Smooth muscle cell (in vitro differentiated cells): ENCODE results near the gene F11R. TPM values are rescaled to one million over a fixed set of nuclear protein-coding genes. Genes with fewer than 3 reads are reported as not detected.

Experiments
- DNase-seq: peaks from one replicate; lab custom pipeline; 2025; ENCODE audit not compliant: unreplicated experiment; lab: John Stamatoyannopoulos, UW
- H2AFZ ChIP-seq: fragments of 200-600 bp; sonication (generic); 2 replicates; pipeline ENCODE4 v1.6.0; 2016; ENCODE audit warnings: antibody characterized with exemption, low read depth, mild to moderate bottlenecking
- H3F3A ChIP-seq: fragments of 200-600 bp; sonication (generic); 2 replicates; pipeline ENCODE4 v1.6.0; 2017; ENCODE audit warnings: antibody characterized with exemption, low read depth
- H3K27ac ChIP-seq: fragments of 200-600 bp; sonication (generic); 2 replicates; pipeline ENCODE4 v1.5.1; 2016; ENCODE audit warnings: low read depth, mild to moderate bottlenecking
- H3K27me3 ChIP-seq: fragments of 200-600 bp; sonication (generic); 2 replicates; pipeline ENCODE4 v1.6.1; 2016; ENCODE audit warnings: low read depth, mild to moderate bottlenecking
- H3K36me3 ChIP-seq: fragments of 200-600 bp; sonication (generic); 2 replicates; pipeline ENCODE4 v1.5.1; 2016; ENCODE audit warnings: low read depth
- H3K4me1 ChIP-seq: fragments of 200-600 bp; sonication (generic); 2 replicates; pipeline ENCODE4 v1.5.1; 2016; ENCODE audit warnings: low read depth
- H3K4me2 ChIP-seq: fragments of 200-600 bp; sonication (generic); 2 replicates; pipeline ENCODE4 v1.6.0; 2016; ENCODE audit warnings: mild to moderate bottlenecking
- H3K4me3 ChIP-seq: fragments of 200-600 bp; sonication (generic); 2 replicates; pipeline ENCODE4 v1.5.1; 2016; ENCODE audit warnings: mild to moderate bottlenecking
- H3K79me2 ChIP-seq: fragments of 200-600 bp; sonication (generic); 2 replicates; pipeline ENCODE4 v1.6.0; 2016; ENCODE audit warnings: low read depth, mild to moderate bottlenecking
- H3K9ac ChIP-seq: fragments of 200-600 bp; sonication (generic); 2 replicates; pipeline ENCODE4 v1.6.0; 2016; ENCODE audit warnings: low read depth
- H3K9me3 ChIP-seq: fragments of 200-600 bp; sonication (generic); replicated peaks from 2 replicates; pipeline ENCODE4 v1.5.1; 2016; ENCODE audit warnings: low read depth
- H4K20me1 ChIP-seq: fragments of 200-600 bp; sonication (generic); 2 replicates; pipeline ENCODE4 v1.6.0; 2016; ENCODE audit warnings: low read depth
- CTCF ChIP-seq: fragments of 200-600 bp; sonication (generic); IDR thresholded peaks from 2 replicates; pipeline ENCODE4 v1.5.1; 2017; ENCODE audit warnings: borderline replicate concordance, mild to moderate bottlenecking, antibody characterized with exemption; ENCODE audit not compliant: insufficient read depth, poor library complexity, severe bottlenecking
- WGBS: methylation state at CpG from one replicate; pipeline ENCODE4 v1.1.7; 2016; ENCODE audit warnings: low lambda C conversion rate; 5-methylcytosine and 5-hydroxymethylcytosine counted together
- polyA plus RNA-seq: library from polyadenylated mRNA; unstranded; fragments of >200 nt; fragmentation: Nextera tagmentation; extraction: Ambion mirVana; gene quantifications from 2 replicates; pipeline ENCODE4 v1.2.1, GENCODE V29; 2016
- total RNA-seq: library from RNA; depleted of rRNA; stranded (reverse); fragments of >200 nt; gene quantifications from 2 replicates; pipeline ENCODE4 v1.2.3, GENCODE V29; 2014

F11R gene
- total and polyA plus RNA-seq, 2 experiments from 2014 or later: 26.4 to 57.8 TPM

DNA sequence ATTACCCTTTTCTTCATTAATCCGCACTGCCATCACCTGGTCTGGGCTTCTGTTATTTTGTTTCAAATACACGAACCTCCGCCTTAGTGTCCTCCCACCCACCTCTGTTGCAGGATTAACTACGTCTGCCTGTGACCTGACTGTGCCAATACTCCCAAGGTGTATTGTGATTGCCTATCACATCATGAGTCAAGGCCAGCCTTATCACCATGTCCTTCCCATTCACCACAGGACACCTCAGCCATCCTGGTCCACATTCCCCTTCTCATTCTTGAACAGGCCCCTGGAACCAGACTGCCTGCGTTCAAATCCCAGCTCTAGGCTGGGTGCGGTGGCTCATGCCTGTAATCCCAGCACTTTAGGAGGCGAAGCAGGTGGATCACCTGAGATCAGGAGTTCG is 14.4 kb downstream of the F11R start:
- 93% methylated on average over 8 of the region's 8 CpGs for WGBS
- Histone ChIP-seq H3K79me2 (peaks cover 74% of the 10 kb centered on the region), H3K27ac (no peak overlapping the region), H4K20me1 (peaks cover 60% of the 10 kb centered on the region), H3K27me3 (no peaks in the 10 kb centered on the region), H3K4me2 (no peak overlapping the region), H3K36me3 (no peaks in the 10 kb centered on the region), H3F3A (peaks cover 3% of the 10 kb centered on the region), H3K4me1 (no peaks in the 10 kb centered on the region), H2AFZ (no peak overlapping the region), H3K4me3 (no peak overlapping the region), H3K9ac (no peak overlapping the region), H3K9me3 (no peaks in the 10 kb centered on the region)
- no peak for TF ChIP-seq CTCF
- DNase-seq: no peak

DNA sequence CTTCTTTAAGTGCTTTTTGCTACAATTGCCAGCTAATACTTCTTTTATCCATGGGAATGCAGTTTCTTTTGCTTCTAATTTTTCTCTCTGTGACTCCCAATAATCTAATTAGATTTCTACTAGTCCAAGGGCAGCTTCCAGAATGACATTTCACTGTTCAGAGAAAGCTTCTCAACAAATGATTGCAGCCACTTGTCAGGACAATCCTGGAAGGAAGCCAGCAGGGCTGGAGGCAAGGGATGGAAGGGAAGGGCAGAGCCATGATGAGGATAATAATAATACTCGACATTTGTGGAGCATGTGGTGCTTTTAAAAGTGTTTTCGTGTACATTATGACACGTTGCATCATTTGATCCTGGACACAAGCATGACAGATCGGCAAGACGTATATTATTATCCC is 19.4 kb downstream of the F11R start:
- Histone ChIP-seq H3K4me1 (no peaks in the 10 kb centered on the region), H3K36me3 (no peaks in the 10 kb centered on the region), H3K27me3 (no peaks in the 10 kb centered on the region), H3K4me2 (no peak overlapping the region), H4K20me1 (peaks cover 31% of the 10 kb centered on the region), H3K79me2 (peaks cover 32% of the 10 kb centered on the region), H3K27ac (no peak overlapping the region), H3K9me3 (no peaks in the 10 kb centered on the region), H2AFZ (no peak overlapping the region), H3K4me3 (no peak overlapping the region), H3K9ac (no peak overlapping the region), H3F3A (no peaks in the 10 kb centered on the region)
- no peak for TF ChIP-seq CTCF
- WGBS: 90% methylated on average over 5 of the region's 5 CpGs
- no peak for DNase-seq

DNA sequence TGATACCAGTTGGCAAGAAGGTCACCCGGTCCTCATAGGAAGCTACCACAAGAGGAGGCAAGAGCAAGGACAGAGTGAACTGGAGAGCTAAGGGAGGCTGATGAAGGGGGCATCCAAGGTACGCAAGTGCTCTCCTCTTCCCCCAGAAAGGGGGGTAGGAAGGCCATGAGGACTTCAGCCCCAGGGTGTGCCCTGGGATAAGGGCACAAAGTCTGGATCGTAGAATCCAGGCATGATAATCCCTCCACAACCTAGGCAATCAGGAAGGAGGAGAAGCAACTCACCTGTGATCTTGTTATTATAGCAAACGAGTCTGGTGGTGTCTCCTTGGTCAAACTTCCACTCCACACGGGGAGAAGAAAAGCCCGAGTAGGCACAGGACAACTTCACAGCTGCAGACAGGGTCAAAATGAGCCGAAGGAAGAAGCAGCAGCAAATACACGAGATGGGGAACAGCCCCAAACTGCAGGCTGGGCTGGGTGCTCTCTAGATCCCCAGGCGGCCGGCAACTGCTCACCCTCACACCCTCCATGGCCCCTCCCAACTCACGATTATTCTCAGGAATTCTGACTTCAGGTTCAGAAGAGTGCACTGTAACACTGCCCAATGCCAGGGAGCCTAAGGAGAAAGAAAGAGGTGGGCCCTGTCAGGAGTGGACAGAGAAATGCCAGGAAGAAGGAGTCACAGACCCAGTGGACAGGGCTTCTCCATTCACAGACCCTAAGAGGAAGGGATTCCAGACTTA is 20.0 kb downstream of the F11R start:
- Histone ChIP-seq H3K27ac (no peak overlapping the region), H3K79me2 (peaks cover 26% of the 10 kb centered on the region), H3F3A (peaks cover under 1% of the 10 kb centered on the region), H3K27me3 (no peaks in the 10 kb centered on the region), H4K20me1 (peaks cover 25% of the 10 kb centered on the region), H3K4me2 (no peak overlapping the region), H3K4me3 (no peak overlapping the region), H3K9me3 (no peaks in the 10 kb centered on the region), H3K36me3 (no peaks in the 10 kb centered on the region), H3K4me1 (no peaks in the 10 kb centered on the region), H3K9ac (no peak overlapping the region), H2AFZ (no peak overlapping the region)
- 90% methylated on average over 11 of the region's 11 CpGs for WGBS
- DNase-seq: no peak
- TF ChIP-seq CTCF: no peak

DNA sequence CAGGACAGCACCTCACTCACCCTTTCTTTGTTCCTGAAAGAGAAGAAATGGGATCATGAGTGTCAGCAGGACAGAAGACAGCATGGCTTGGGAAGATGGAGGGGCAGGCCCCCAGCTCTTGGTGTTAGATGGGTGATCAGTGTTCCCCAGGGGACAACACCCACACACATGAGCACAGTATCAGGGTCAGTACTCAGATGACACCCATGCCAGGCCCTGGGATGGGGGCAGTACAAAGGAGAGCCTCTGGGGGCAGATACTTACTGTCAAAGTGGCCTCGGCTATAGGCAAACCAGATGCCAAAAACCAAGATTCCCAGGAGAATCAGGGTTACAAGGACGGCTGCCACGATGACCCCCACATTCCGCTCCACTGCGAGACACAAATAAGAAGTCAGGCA is 21.6 kb downstream of the F11R start:
- H3K36me3 ChIP-seq: no peaks in the 10 kb centered on the region
- no peaks in the 10 kb centered on the region for H3K9me3 ChIP-seq
- H3K4me2 ChIP-seq: no peak overlapping the region
- H2AFZ ChIP-seq: no peak overlapping the region
- no peak overlapping the region for H3K9ac ChIP-seq
- no peak overlapping the region for H3K4me3 ChIP-seq
- H3K27me3 ChIP-seq: no peaks in the 10 kb centered on the region
- H3K79me2 ChIP-seq: peaks cover 11% of the 10 kb centered on the region
- H3F3A ChIP-seq: peaks cover 9% of the 10 kb centered on the region
- no peak overlapping the region for H3K27ac ChIP-seq
- H3K4me1 ChIP-seq: no peaks in the 10 kb centered on the region
- peaks cover 13% of the 10 kb centered on the region for H4K20me1 ChIP-seq
- WGBS: 96% methylated on average over 5 of the region's 5 CpGs
- no peak for TF ChIP-seq CTCF
- DNase-seq: no peak
